Activated CD4-positive, alpha-beta T cell treated with anti-CD3 and anti-CD28 coated beads, Interleukin-10, Interleukin-2, amounts not matched to agents 100 ng/mL and 50 ng/mL, durations not matched to agents 16 hours and 8 hours (primary cell): Measurements from ENCODE around the gene RAD51B.
"Not testable (repeated sequence)": the region's sequence is repeated elsewhere in the genome, so short reads cannot be mapped to it uniquely, and the experiment has no call there.

Experiments used
- DNase-seq: peaks from one replicate; pipeline ENCODE4 v3.0.0-alpha.2; 2020

The RAD51B gene

DNA sequence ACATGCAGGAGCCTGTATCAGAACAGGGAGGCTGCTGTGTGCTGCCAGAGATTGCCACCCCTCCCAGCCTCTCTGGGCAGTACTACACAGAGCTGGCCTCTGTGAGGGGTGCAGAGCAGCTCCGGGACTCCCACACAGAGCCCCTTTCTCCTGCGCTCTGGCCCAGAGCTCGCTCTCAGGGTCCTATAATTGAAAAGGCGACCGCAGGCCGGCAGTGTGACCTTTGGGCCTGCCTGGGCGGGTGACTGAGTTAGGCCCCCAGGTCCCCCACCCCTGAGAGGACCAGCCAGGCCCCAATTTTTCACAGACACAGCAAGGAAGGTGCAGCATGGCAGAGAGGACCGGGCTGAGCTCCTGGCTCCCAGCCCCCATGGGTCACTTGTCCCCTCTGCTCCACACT lies 836.9 kb downstream of the RAD51B start:
- no peak for DNase-seq

DNA sequence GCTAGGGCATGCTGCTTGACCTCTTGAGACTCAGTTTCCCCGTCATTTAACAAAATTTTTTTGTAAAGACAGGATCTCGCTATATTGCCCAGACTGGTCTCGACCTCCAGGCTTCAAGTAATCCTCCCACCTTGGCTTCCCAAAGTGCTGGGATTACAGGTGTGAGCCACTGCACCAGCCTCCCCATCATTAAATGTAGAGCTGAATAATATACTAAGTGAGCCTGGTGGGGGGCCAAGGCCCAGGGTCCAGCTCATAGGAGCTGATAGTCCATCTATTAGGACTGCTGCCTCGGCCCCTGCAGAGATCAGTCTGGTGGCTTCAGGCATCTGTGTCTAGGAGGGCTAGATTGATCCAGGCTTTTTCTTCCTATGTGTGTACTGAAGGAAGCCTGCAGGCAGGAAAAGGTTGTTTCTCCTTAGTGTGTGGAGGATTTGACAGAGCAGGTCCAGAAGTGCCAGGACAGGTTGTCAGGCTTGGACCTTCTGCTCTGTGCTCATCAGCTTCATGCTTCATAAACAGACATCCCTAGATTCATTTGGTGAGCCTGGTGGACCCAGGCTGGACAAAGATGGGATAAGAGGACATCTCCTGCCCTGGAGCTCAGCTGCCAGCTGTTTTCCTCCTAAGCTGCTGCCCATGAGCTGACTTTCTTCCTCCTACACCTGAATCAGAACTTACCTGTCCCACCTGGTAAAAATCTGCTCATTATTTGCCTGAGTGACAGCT lies 837.9 kb downstream of the RAD51B start:
- no peak for DNase-seq

DNA sequence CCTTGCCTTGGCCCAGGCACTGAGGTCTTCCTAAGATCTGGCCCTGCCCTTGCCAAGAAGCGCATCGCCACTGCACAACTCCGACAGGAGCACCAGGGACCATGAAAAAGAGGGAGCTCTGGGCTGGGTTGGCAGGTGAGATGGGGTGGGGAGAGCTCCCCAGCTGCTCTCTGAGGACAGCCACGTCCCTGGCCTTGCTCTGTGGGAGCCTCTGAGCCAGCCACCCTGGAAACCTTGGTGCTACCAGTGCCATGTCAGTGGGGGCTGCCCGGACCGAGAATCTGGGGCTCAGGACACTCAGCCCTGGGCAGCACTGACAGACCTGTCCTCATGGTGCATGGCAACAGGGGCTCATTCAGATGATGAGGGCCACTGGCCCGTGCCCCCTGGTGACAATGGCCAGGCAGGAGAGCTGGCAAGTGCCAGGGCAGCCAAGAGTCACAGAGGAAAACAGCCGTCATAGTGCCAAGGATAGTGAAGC lies 838.5 kb downstream of the RAD51B start:
- DNase-seq: no peak

DNA sequence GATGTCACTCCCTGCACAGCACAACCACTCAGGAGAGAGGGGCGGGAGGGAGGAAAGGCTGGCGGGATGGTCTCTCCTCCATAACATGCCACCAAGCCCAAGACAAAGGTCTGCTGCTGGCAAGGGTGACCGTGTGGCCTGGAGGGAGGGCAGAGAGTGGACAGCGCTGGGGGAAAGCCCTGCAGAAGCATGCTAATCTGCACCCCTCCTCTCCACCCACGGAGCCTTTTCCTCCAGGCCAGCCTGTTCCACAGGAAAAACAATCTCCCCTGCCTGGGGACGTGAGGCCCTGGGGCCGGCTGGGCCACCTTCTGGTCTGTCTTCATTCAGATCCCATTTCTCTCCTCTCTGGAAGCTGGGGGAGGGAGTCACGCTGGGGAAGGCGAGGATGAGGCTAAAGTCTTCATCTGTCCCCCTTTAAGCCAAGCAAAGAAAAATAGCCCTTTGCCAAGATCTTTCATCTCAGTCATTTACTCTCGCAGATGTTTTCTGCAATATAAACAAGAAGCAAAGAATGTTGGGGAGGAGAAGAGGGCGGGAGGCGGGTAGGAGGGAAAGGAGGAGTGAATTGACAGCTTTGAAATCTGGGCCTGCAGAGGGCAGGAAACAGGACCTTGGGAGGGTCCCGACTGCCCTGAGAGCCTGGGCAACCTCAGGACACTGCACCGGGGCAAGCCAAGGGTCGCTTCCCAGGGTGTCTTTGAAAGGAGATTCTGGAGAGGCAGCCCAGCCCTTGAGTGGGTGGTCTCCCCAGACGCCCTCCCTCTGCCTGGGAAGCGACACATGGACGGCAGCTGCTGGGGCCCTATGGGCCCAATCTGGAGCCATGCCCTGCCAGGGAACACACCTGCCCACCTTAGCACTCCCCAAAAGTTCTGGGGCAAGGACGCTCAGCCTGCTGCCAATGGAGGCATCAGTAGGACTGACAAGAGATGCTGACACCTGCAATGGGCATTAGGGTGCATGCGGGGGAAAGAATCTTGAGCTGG lies 839.7 kb downstream of the RAD51B start:
- no peak for DNase-seq

DNA sequence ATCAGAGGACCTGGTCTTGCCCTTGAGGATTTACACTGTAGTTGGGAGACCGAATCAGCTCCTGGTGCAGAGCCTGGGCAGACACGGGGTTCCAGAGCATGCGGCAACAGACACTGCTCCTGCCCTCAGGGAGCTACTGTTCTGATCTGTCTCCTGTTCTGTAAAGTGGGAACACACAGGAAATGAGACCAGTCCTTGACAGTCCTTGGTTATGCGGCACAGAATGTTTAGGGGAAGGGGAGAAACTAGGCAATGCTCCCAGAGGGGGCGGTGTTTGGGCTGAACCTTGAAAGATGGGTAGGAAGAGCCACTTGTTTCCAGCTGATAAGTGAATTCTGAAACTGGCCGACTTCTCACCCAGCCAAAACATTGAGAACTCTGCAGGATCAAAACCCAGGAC lies 840.9 kb downstream of the RAD51B start:
- DNase-seq: no peak

DNA sequence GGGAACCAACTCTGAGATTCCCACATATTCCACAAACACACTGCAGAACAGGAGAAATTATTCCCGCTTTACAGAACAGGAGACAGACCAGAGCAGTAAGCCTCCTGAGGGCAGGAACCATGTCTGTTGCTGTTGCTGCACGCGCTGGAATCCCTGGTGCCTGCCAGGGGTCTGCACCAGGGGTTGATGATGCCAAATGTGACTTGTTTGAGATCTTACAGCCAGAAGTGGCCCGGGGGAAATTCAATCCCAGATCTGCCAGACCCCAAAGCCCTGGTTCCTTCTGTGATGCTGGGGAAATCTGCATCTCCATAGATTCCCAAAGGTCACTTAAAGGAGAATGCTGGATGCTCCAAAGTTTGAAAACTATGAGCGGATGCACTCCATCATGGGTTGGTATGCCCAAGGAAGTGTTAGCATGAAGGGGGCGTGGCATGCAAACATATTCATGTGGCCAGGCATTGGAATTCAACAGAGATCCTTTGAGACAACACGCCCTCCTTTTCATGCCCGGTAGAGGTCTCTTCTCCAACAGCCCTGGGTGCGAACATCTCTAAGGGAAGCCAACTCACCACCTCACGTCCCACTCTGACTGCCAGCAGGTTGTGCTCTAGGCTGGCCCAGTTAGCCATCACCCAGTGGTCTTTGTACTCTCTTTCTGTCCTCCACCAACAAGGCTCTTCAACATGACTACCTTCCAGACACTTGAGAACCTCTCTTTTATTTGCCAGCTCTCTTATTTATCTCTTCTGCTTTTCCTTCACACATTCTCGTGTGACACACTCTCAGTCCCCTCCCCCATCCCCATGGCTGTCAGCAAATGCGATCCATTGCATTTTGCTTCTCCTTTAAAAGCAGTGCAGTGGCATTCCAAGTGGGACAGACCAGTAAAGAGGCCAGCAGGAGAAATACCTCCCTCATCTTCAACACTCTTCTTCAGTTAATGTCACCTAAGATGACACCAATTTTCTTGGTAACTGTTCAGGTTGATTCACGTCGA lies 841.9 kb downstream of the RAD51B start:
- no peak for DNase-seq

DNA sequence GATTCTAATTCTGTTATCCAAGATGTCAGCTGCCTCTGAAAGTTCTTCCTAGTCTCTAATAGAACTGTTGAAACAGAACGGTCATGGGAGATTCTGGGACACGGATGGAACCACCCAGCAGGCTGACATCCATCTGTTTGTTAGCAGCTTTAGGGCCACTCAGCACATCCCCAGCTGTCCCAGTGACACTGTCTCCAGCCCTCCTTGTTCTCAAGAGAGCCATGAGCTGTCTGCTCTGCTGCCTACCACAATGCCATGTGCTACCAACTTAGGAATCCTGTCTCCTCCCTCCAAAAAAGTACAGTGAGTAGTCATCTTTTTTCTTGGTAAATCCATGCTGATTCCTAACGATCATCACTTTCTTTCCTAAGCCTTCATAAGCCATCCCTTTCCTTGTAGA lies 842.8 kb downstream of the RAD51B start:
- DNase-seq: no peak

DNA sequence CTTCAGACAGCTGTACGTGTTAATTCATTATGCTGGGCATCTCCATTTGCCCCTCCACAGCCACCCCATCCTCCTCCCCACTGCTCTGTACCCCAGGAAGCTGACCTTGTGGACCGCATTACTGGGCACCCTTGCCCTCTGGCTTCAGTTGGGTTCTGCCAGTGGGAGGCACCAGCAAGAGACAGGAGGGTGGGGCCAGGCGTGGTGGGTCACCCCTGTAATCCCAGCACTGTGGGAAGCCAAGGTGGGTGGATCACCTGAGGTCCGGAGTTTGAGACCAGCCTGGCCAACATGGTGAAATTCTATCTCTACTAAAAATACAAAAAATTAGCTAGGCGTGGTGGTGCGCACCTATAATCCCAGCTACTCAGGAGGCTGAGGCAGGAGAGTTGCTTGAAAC lies 843.2 kb downstream of the RAD51B start:
- DNase-seq: not testable (repeated sequence)

DNA sequence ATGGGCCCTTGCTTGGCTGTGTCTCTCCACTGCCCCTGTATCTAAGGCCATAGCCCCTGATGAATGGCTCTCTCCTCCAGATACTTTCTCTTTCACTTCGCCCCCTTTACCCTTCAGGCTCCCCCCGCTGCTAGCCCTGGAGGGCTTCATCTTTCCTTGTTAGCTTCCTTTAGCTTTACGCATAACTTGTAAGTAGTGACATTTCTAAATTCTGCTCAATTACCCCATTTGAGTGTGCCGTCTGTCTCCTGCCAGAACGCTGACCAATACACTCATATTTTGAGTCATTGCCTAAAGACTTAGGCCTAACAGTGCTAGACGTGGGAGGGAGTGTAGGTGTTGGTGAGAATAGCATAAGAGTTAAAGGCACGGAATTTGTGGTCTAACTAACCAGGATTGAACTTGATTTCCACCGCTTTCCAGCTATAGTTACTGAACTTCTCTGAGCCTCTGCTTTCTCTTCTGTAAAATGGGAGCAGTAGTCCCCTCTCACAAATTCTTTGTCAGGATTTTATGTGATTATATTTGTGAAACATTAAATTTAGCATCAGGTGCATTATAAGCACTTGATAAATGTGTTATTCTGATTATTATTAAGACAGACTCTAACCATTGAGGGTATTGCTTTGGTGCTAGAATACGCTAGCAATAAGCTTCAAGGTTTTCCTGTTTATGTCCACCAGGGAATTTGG lies 844.0 kb downstream of the RAD51B start:
- peak; percentile 90 for DNase-seq

DNA sequence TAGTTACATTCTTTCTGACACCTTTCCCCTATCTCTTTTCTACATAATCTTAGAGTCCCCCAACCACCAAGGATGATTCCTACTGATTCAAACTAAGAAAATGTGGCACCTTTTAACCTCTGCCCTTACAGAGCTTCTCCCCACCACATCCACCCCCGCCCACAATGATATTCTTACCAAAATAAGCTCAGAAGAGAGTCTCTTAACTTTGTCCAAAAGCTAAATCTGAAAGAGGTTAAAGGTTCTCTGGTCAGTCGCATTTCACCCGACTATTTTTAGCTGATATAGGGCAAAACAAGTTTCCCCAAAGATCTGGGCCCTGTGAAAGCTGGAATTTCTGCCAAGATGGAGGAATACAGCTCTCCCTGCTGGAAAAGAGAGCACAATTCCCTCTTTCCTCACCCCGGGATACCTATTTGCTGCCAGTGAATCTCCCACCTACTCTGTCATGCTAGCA lies 844.7 kb downstream of the RAD51B start:
- peak; percentile 81 for DNase-seq

DNA sequence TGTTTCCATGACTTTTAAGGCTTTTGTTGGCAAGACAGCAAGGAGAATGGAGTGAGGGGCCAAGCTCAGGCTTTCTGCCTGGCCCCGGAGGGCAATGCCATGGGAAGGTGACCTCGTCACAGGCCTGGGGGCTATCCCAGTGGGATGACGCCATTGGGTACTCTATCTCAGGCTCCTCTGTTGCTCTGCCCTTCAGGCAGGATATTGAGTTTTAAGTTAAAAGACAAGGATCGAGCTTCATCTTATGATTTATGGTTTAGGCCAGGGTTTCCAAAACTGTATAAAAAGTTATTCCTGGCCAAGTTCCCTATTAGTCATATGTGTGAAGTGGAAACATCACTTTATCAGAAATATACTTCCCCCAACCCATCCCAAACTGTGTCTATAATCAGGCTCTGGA lies 845.6 kb downstream of the RAD51B start:
- no peak for DNase-seq

DNA sequence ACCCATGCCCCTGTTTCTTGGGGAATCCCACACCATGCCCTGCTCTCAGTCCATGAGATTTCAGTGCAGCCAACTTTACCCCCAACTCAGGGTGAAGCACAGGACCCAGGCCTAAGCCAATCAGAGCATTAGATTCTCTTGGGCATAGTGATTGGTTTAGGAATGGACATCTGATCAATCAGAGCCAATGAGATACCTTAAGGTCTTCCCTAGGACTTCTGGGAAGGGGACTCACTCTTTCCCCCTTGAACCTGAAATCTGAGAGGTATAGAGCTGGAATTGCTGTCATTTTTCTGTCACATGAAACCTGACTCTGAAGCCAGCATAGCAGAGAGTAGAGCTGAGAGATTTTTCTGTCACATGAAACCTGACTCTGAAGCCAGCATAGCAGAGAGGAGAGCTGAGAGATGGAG lies 846.2 kb downstream of the RAD51B start:
- DNase-seq: no peak

DNA sequence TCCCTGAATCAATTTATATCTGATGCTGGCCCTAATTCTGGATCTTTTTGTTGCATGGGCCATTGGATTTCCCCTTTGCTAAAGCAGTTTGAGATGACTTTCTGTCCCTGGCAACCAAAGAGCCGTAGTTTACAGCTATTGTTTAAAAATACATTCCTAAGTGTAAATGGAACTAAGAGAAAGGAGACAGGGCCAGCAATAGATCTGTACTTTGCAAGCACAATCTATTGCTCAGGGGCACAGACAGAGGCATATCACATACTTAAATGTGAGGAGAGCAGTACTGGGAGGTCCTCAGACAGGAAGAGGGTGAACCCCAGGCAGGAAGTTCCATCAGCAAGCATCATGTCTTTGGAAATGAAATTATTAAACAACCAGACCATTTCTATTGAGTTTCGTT lies 846.7 kb downstream of the RAD51B start:
- DNase-seq: no peak

DNA sequence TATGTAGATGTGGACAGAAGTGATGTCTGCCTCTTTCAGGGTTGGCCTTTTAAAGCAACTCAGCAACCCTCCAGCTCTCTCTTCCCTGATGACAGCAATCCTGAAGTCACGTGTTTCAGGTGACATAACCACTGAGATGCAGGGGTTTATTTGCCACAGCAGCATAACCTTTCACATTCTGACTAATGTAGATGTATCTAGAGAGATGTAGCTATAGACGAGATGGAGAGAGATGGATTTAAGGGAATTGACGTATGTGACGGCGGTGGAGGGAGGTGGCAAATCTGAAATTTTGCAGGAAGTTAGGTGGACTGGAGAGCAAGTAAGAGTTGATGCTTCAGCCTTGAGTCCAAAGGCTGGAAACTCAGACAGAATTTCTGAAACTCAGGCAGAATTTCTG lies 847.3 kb downstream of the RAD51B start:
- DNase-seq: no peak

DNA sequence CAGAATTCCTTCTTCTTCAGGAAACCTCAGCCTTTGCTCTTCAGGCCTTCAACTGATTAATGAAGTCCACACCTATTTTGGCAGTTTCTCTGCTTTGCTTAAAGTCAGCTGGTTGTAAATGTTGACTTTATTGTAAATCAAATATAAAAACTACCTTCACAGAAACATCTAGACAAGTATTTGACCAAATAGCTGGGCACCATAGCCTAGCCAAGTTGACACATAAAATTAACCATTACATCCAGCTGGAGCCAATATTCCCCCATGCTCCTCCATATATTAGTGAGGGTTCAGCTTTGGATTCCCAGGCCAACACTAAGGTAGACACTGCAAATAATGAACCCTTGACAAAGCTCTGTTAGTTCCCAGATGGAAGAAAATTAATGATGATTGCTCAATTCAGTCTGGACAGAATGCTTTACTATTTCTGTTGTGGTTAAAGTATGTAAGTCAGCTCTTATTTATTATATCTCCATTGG lies 847.8 kb downstream of the RAD51B start:
- DNase-seq: no peak

DNA sequence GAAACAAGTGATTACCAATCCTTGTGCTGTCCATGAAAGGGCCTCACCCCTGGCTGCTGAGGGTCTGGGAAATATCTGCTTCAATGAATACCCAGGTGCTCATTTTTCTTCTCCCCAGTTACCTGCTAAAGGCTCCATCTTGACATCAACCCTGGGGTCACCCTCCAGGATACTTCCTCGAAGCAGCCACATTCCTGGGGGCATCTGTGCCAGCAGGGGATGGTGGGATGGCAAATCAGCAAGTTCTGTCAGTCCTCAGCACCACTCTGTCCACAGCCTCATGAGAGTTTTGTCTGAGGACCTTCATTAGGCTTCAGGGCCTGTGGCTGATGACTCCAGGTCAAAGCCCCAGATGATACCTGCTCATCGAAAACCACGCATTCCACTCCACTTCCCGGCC lies 848.4 kb downstream of the RAD51B start:
- no peak for DNase-seq

DNA sequence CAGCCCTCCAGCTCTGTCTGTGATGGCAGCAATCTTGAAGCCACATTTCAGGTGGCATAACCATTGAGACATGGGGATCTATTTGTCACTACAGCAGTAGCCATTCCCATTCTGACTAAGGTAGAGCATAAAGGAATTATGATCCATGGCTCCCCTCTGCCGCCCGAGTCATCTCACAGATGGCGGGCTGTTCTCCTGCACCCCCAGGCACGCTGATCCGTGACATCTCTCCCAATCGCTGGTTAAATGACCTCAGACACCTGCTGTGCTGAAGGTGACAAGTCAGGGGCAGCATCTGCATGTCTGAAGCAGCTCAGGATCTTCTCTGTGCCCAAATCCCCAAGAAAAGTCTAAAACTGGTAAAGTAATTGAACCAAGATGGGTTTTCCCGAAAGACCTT lies 849.0 kb downstream of the RAD51B start:
- DNase-seq: no peak

DNA sequence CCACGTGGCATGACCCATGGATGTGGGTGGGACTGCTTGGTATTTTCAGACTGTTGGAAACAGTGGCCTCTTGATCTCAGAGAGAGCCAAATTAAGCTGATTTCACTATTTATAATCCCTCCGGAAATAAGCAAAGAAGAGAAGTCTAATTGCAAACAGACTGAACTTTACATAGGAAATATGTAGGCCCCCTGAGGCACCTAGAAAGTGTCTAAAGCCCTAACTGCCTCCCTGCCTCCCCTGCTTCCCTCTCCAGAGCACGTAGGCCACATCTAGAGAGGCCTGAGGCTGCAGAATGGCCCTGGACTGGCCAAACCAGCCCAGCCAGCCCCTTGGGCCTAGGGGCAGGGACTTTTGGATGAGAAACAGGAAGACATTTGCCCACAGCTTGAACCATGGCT lies 849.5 kb downstream of the RAD51B start:
- no peak for DNase-seq

DNA sequence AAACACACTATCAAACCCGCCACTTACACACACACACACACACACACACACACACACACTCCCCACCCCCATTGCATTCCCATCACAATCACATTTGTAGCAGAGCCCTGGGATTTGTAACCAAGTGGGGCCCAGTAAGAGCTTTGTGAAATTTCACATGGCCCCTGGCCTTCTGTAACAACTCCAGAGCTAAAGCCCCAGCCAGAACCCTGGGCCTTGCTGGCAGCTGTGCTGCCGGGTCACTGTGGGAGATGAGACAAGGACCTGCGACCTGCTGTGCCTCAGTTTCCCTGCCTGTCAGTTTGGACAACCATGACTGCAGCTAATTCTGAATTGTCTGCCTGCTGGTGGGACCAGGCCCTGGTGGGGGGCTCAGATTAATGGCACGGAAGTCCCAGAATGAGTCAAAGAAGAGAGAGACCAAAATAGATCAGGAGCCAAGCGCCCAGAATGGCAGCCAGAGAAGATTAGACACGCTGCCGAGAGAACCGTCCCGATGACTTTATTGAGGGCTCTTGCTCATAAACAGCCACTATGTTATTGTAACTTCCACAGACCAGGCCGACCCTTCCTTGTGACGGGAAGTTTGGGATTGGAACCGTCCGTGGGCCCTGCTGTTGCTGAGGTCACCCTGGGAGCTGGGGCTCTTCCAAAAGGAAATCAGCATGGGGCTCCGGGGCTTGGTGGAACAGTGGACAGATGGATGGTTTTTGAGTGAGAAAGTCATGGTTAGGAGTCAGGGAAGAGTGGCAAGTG lies 850.2 kb downstream of the RAD51B start:
- DNase-seq: no peak

DNA sequence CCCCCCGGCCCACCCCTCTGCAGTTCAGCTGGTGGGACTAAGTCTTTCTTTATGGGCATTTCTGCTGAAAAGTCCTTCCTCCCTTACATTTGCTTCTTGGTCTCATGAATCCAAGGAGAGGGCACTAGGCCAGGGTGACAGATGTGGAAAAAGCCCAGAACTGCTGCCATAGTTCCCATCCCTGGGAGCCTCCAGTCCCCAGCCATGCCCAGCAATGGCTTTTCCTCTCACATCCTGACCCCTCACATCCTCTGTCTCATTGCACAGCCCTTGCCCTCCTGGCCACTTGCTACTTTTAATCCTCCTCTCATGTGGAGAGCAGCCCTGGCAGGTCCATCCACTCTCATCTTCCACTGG lies 850.8 kb downstream of the RAD51B start:
- no peak for DNase-seq

DNA sequence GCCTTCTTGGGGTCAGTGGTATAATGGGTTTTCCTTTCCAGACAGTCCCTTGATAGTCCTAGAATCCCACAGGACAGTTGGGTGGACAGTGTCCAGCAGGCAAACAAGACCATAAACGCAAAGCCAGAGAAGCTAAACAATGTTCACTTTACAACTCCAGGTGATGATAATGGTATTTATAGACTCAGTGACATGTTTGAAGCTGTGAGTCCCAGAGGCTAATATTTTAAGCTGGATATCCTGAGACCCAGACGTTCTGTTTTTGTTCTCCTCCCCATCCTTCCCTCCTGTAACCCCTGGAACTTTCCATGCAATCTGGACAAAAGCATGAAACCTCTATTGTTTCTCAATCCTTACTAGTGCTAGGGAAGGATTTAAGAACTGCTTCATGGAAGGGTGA lies 852.3 kb downstream of the RAD51B start:
- no peak for DNase-seq
